GM23248 (cell line): ENCODE measurements around the gene AVP.

Experiments
- EZH2 ChIP-seq: fragments of 200-600 bp; sonication (generic); IDR thresholded peaks from 2 replicates; pipeline ENCODE4 v1.6.1; 2018; ENCODE audit warnings: antibody characterized with exemption, mild to moderate bottlenecking; ENCODE audit not compliant: insufficient read depth, poor library complexity, severe bottlenecking
- EZH2phosphoT487 ChIP-seq: fragments of 200-600 bp; sonication (generic); IDR thresholded peaks from 2 replicates; pipeline ENCODE4 v1.6.1; 2018; ENCODE audit warnings: antibody characterized with exemption, moderate library complexity, mild to moderate bottlenecking, low read depth; ENCODE audit not compliant: insufficient read depth

GRCh38 chr20:3046677-3047462, 37.7 kb downstream of the AVP start:
- TF ChIP-seq EZH2phosphoT487 (no peak), EZH2 (no peak)
